Measurements from ENCODE around the gene SIM1.

The SIM1 gene, protein sequence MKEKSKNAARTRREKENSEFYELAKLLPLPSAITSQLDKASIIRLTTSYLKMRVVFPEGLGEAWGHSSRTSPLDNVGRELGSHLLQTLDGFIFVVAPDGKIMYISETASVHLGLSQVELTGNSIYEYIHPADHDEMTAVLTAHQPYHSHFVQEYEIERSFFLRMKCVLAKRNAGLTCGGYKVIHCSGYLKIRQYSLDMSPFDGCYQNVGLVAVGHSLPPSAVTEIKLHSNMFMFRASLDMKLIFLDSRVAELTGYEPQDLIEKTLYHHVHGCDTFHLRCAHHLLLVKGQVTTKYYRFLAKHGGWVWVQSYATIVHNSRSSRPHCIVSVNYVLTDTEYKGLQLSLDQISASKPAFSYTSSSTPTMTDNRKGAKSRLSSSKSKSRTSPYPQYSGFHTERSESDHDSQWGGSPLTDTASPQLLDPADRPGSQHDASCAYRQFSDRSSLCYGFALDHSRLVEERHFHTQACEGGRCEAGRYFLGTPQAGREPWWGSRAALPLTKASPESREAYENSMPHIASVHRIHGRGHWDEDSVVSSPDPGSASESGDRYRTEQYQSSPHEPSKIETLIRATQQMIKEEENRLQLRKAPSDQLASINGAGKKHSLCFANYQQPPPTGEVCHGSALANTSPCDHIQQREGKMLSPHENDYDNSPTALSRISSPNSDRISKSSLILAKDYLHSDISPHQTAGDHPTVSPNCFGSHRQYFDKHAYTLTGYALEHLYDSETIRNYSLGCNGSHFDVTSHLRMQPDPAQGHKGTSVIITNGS

DNA sequence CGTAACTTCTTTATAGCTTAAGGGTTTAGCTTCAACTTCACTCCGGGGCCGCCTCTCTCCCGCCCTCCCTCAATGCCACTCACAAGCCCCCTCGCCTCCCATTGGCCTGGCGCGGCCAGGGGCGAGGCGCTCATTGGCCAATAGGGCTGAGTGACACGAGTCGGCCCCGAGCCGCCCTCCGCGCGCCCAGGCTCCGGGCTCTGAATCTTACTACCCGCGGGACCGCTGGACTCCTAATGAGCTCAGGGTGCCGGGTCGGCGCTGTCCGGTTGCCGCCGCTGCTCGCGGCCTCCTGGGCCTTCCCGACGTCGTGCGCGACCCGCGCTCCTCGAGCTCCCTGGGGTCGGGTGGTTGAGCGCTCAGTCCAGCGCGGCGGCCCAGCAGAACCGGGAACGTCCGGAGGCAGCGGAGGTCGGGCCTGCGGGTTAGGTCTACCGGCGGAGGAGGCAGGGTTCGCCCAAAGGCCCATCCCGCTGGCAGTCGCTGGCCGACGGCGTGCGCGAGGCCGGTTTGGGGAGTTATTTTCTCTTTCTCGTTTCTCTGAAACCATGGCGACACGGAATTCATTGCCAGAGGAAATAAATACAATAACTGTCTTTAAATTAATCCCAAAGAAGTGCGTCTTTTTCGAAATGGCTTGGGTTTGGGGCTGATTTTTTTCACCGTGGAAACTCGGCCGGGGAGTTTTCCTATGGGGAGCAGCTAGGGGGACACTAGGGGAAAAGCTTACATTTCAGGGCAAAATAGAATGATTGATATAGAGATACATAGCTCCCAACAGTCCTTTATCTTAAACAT, at the start of gene SIM1:
SIM1 (minus strand) TSS at position 19 of the 798 bp plus-strand sequence. CDS start 1,453 bp downstream, outside the sequence.
- peak; percentile 83 for DNase-seq (ENCODE audit: low spot score)
- TF ChIP-seq, protein P1, sequence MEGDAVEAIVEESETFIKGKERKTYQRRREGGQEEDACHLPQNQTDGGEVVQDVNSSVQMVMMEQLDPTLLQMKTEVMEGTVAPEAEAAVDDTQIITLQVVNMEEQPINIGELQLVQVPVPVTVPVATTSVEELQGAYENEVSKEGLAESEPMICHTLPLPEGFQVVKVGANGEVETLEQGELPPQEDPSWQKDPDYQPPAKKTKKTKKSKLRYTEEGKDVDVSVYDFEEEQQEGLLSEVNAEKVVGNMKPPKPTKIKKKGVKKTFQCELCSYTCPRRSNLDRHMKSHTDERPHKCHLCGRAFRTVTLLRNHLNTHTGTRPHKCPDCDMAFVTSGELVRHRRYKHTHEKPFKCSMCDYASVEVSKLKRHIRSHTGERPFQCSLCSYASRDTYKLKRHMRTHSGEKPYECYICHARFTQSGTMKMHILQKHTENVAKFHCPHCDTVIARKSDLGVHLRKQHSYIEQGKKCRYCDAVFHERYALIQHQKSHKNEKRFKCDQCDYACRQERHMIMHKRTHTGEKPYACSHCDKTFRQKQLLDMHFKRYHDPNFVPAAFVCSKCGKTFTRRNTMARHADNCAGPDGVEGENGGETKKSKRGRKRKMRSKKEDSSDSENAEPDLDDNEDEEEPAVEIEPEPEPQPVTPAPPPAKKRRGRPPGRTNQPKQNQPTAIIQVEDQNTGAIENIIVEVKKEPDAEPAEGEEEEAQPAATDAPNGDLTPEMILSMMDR (IDR thresholded peaks at IDR 0.05; ENCODE audit: extremely low read depth, insufficient read depth, missing control alignments), result no peak
- in situ Hi-C loops (cut with MboI; ENCODE audit: low pct_unique_long_range_greater_than_20kb, low sequenced_read_pairs, unreplicated experiment), result loop anchor here (25.0 kb wide), 1 partner anchor 1628 kb away; the partner anchor contains the start of gene POU3F2

DNA sequence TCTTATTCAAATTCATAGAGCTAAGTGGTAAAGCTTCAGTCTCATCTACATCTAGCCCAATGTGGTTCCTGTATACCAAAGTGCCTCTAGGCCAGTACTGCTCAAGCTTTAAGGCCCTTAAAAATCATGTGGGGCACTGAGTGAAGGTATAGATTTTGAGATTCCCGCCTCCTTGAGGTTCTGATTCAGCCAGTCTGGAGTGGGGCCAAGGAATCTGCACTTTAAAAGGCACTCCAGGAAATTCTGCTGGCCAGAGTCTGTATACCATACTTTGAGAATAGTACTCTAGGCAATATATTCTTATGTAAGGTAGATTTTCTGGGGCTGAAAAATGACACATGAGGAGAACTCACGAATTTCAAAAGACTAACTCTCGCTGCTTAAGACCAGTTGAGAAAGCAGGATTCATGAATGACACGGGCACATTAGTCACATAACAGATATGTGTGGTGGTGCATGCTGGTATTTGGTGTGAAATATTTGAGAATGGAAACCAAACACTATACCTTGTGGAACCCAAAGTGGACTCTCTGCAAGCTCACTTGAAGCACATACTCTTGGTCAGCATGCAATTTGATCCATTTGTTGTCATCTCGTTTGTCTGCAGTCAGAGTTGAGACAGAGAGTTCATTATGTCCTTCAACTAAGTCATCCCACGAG, 47.6 kb upstream of the SIM1 start:
- in situ Hi-C loops (cut with MboI; ENCODE audit: low pct_unique_long_range_greater_than_20kb, low sequenced_read_pairs, unreplicated experiment), result no loop called here
- TF ChIP-seq, protein P1 (IDR thresholded peaks at IDR 0.05; ENCODE audit: extremely low read depth, insufficient read depth, missing control alignments), result no peak
- no peak for DNase-seq (ENCODE audit: low spot score)

DNA sequence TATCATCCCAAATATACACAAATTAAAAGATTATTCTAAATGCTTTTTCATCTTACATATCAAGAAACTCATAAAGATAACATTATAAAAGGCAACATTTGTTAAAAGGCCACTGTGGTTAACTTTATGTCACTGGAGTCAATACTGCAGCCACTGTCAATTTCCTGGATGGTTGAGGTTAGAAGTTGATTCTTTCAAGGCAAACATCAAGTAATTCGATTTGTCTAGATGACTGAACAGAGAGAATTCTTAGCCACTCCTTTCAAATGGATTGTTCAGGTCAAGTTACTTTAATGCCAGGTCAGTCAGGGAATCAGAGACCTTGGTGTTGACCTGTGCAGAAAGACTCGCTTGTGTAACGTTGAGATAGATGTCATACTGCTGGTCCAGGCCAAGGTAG, 44.4 kb upstream of the SIM1 start:
- TF ChIP-seq, protein P1 (IDR thresholded peaks at IDR 0.05; ENCODE audit: extremely low read depth, insufficient read depth, missing control alignments), result no peak
- in situ Hi-C loops (cut with MboI; ENCODE audit: low pct_unique_long_range_greater_than_20kb, low sequenced_read_pairs, unreplicated experiment), result no loop called here

DNA sequence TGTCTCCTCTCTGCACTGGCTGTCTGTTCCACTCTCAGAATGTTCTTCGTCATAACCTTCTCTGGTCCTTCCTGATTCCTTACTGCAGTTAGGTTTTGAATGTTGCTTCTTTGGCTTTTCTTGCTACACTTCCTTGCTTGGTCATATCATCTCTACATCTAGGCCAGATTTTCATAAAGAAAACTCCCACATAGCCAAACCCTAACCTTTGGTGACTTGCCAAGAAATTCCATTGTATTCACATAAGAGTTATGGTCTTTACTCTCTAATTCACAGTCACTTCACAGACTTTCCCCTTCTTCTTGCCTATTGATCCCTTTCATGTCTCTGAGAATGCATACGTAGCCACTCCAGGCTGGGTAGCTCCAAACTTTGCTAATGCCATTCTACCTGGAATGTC, 41.9 kb upstream of the SIM1 start:
- TF ChIP-seq, protein P1 (IDR thresholded peaks at IDR 0.05; ENCODE audit: extremely low read depth, insufficient read depth, missing control alignments), result no peak
- in situ Hi-C loops (cut with MboI; ENCODE audit: low pct_unique_long_range_greater_than_20kb, low sequenced_read_pairs, unreplicated experiment), result no loop called here
- no peak for DNase-seq (ENCODE audit: low spot score)

More for the DNA sequence above, 44.4 kb upstream of the SIM1 start:
- no peak for DNase-seq (ENCODE audit: low spot score)

DNA sequence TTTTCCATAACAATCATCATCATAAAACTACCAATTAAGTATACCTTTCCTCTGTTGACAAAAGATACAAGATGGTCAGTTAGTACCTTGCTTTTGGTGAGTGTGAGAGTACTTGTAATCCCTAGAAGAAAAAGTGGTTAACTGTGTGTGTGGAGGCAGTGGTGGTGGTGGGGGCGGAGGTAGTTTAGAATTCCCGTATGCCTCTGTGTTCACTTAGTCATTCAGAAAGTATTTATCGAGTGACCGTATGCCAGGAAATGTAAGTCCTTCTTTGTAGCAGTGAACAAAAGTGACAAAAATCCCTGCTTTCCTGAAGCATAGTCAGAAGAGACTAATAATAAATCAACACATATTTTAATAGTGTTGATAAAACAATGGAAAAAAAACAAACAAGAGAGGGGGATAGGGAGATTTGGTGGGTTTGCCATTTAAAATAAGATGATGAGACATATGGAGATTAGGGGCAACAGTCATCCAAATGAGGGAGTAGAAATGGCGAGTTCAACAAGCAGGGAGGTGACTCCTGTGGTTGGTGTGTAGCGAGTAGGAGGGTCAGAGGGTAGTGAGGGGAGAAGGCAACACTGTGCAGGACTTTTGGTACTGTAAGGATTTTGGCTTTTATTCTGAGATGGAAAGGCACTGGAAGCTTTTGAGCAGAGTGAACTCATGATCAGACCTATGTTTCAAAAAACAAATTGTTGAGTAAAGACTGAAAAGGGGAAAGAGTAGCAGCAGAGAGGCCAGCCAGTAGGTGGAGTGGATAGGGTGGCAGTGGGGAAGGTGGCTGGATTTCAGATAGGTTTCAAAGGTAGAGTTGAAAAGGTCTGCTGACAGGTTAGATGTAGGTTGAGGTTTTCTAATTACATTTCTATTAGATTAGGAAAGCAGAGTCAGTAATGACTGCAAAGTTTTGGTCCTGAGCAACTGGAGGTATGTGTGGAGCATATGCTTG, 40.3 kb upstream of the SIM1 start:
- in situ Hi-C loops (cut with MboI; ENCODE audit: low pct_unique_long_range_greater_than_20kb, low sequenced_read_pairs, unreplicated experiment), result no loop called here
- DNase-seq (ENCODE audit: low spot score), result no peak
- TF ChIP-seq, protein P1 (IDR thresholded peaks at IDR 0.05; ENCODE audit: extremely low read depth, insufficient read depth, missing control alignments), result no peak

Measured in GM13977 (cell line).